ENCODE results near the gene MCCC2. TPM values are rescaled to one million over a fixed set of nuclear protein-coding genes. Genes with fewer than 3 reads are reported as not detected.
A peak's percentile ranks its signal among the peaks of the same experiment; 100 is the strongest.
"Not testable (repeated sequence)": the region's sequence is repeated elsewhere in the genome, so short reads cannot be mapped to it uniquely, and the experiment has no call there.

MCCC2 gene
- total RNA-seq (2021) (46.7 and 54.1 TPM in 2 replicates), Bru-seq, nascent RNA (percentile 74 among the genes with signal in this experiment), BruChase-seq, experiment 1, labeled RNA remaining after a 2-hour chase (percentile 69 among the genes with signal in this experiment), BruChase-seq, experiment 2, labeled RNA remaining after a 6-hour chase (percentile 77 among the genes with signal in this experiment)
- long read RNA-seq, transcript MCCC2-201 (17 exons, 3,665 nt): major isoform, 26 of 62 reads
- long read RNA-seq, partial matches to known transcripts: 11 of 62 reads
- long read RNA-seq, other reads (novel, unspliced or antisense): 24 of 62 reads

DNA sequence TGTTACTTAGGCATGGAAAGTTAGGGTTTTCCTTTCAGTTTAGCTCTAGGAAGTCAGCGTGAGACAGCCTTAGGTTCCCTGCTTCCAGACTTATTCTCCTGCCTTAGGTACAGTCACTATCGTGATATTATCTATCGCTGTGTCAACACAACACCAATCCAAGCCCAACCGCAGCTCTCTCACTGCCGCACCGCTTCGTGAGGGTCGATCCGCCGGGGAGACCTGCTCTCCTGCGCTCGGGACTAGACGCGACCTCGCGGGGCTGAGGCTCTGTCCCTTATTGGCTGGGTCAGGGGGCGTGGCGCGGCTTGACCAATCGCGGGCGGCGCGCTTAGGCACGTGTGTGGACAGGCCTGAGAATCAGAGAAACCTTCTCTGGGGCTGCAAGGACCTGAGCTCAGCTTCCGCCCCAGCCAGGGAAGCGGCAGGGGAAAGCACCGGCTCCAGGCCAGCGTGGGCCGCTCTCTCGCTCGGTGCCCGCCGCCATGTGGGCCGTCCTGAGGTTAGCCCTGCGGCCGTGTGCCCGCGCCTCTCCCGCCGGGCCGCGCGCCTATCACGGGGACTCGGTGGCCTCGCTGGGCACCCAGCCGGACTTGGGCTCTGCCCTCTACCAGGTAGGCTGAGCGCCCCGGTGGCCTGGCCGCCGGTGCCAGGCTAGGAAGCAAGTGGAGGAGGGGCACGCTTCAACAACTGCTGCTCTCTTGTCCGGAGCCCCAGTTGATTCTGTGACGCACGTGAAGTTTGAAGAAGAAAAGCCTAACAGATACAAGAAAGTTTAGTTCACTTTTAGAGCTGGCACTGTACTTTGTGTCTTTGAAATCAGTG lies at the start of gene MCCC2:
Gene MCCC2, plus strand, starts transcription at position 400 of the 825 bp plus-strand sequence. Its CDS starts 86 bp downstream, at position 486.
- POLR2A ChIA-PET (ENCODE audit: low non-redundant PET): no interaction called here
- TF ChIP-seq, protein P1, sequence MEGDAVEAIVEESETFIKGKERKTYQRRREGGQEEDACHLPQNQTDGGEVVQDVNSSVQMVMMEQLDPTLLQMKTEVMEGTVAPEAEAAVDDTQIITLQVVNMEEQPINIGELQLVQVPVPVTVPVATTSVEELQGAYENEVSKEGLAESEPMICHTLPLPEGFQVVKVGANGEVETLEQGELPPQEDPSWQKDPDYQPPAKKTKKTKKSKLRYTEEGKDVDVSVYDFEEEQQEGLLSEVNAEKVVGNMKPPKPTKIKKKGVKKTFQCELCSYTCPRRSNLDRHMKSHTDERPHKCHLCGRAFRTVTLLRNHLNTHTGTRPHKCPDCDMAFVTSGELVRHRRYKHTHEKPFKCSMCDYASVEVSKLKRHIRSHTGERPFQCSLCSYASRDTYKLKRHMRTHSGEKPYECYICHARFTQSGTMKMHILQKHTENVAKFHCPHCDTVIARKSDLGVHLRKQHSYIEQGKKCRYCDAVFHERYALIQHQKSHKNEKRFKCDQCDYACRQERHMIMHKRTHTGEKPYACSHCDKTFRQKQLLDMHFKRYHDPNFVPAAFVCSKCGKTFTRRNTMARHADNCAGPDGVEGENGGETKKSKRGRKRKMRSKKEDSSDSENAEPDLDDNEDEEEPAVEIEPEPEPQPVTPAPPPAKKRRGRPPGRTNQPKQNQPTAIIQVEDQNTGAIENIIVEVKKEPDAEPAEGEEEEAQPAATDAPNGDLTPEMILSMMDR (conservative IDR thresholded peaks at IDR 0.05; ENCODE audit: low read depth, low read length): no peak
- TF ChIP-seq EZH2 (IDR thresholded peaks at IDR 0.05; ENCODE audit: borderline replicate concordance, low read depth, low read length, poor library complexity, severe bottlenecking): no peak
- intact Hi-C loops (cut with micrococcal nuclease; ENCODE audit: unreplicated experiment): no loop called here
- Histone ChIP-seq H3K9me3 (ENCODE audit: low read depth, low read length, poor library complexity, severe bottlenecking) (no peaks in the 10 kb centered on the region), H3K27me3 (replicated peaks; ENCODE audit: insufficient read depth, low read depth, low read length, poor library complexity) (no peaks in the 10 kb centered on the region), H3K36me3 (ENCODE audit: insufficient read depth, low read length, poor library complexity, severe bottlenecking) (no peaks in the 10 kb centered on the region), H3K27ac (ENCODE audit: low read depth, low read length, poor library complexity, severe bottlenecking) (peak within 1 kb of the TSS; percentile 90), H3K4me1 (ENCODE audit: insufficient read depth, low read length, poor library complexity, severe bottlenecking) (peaks cover 5% of the 10 kb centered on the region), H3K4me3 (ENCODE audit: low read depth, low read length, poor library complexity, severe bottlenecking) (peak within 1 kb of the TSS; percentile 77)
- CTCF ChIA-PET: interaction anchor here (0.7 kb wide), 1 partner anchor 14 kb away, joined by 3 read pairs; no protein-coding TSS in a partner anchor
- peak; percentile 98 for DNase-seq (ENCODE audit: low spot score)
- TSS peak; percentile 53 for BruUV-seq (replicated peaks)

DNA sequence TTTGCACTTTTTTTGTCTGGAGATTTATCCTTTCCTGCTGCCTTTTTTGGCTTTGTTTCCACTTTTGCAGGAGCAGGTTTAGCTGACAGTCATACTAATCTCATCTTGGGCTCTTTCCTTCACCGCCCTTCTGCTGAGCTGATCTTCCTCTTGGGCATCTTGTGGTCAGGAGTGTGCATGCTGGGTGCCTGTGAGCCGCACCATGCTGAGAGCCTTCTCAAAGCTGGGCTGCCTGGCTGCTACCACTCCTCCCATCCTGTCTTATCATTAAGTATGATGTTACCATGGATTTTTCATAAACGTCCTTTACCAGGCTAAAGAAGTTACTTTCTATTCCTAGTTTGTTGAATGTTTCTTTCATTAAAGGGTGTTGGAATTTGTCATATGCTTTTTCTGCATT lies 49.5 kb upstream of the MCCC2 start:
- Histone ChIP-seq H3K36me3 (ENCODE audit: insufficient read depth, low read length, poor library complexity, severe bottlenecking) (peaks cover 68% of the 10 kb centered on the region), H3K27me3 (replicated peaks; ENCODE audit: insufficient read depth, low read depth, low read length, poor library complexity) (no peaks in the 10 kb centered on the region), H3K9me3 (ENCODE audit: low read depth, low read length, poor library complexity, severe bottlenecking) (no peaks in the 10 kb centered on the region), H3K4me1 (ENCODE audit: insufficient read depth, low read length, poor library complexity, severe bottlenecking) (no peaks in the 10 kb centered on the region), H3K27ac (ENCODE audit: low read depth, low read length, poor library complexity, severe bottlenecking) (no peak overlapping the region), H3K4me3 (ENCODE audit: low read depth, low read length, poor library complexity, severe bottlenecking) (no peak overlapping the region)
- ChIA-PET POLR2A (ENCODE audit: low non-redundant PET) (no interaction called here), CTCF (no interaction called here)
- intact Hi-C loops (cut with micrococcal nuclease; ENCODE audit: unreplicated experiment): loop anchor here (10.0 kb wide), 1 partner anchor 53 kb away; no protein-coding TSS in a partner anchor
- TF ChIP-seq, protein P1 (conservative IDR thresholded peaks at IDR 0.05; ENCODE audit: low read depth, low read length): no peak
- TF ChIP-seq EZH2 (IDR thresholded peaks at IDR 0.05; ENCODE audit: borderline replicate concordance, low read depth, low read length, poor library complexity, severe bottlenecking): no peak
- no TSS peak for BruUV-seq (replicated peaks)
- peak; percentile 31 for DNase-seq (ENCODE audit: low spot score)

DNA sequence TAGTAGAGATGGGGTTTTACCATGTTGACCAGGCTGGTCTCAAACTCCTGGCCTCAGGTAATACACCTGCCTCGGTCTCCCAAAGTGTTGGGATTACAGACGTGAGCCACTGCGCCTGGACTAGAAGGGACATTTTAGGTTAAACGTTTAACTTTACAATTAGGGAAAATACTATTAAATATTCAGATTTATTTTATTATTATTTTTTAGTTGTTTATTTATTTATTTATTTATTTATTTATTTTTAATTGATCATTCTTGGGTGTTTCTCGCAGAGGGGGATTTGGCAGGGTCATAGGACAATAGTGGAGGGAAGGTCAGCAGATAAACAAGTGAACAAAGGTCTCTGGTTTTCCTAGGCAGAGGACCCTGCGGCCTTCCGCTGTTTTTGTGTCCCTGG lies 36.3 kb upstream of the MCCC2 start:
- peaks cover 78% of the 10 kb centered on the region for H3K36me3 ChIP-seq (ENCODE audit: insufficient read depth, low read length, poor library complexity, severe bottlenecking)
- POLR2A ChIA-PET (ENCODE audit: low non-redundant PET); H3K9me3 ChIP-seq (ENCODE audit: low read depth, low read length, poor library complexity, severe bottlenecking); H3K27ac ChIP-seq (ENCODE audit: low read depth, low read length, poor library complexity, severe bottlenecking); intact Hi-C loops (cut with micrococcal nuclease; ENCODE audit: unreplicated experiment); DNase-seq (ENCODE audit: low spot score); H3K4me1 ChIP-seq (ENCODE audit: insufficient read depth, low read length, poor library complexity, severe bottlenecking); CTCF ChIA-PET; H3K27me3 ChIP-seq (replicated peaks; ENCODE audit: insufficient read depth, low read depth, low read length, poor library complexity); BruUV-seq (replicated peaks); H3K4me3 ChIP-seq (ENCODE audit: low read depth, low read length, poor library complexity, severe bottlenecking): not testable (repeated sequence)

DNA sequence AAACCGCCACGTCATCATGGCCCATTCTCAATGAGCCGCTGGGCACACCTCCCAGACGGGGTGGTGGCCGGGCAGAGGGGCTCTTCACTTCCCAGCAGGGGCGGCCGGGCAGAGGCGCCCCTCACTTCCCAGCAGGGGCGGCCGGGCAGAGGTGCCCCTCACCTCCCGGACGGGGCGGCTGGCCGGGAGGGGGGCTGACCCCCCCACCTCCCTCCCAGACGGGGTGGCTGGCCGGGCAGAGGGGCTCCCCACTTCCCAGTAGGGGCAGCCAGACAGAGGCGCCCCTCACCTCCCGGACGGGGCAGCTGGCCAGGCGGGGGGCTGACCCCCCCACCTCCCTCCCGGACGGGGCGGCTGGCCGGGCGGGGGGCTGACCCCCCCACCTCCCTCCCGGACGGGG lies 35.6 kb upstream of the MCCC2 start:
- BruUV-seq (replicated peaks); H3K9me3 ChIP-seq (ENCODE audit: low read depth, low read length, poor library complexity, severe bottlenecking); intact Hi-C loops (cut with micrococcal nuclease; ENCODE audit: unreplicated experiment); DNase-seq (ENCODE audit: low spot score); H3K4me1 ChIP-seq (ENCODE audit: insufficient read depth, low read length, poor library complexity, severe bottlenecking); H3K27ac ChIP-seq (ENCODE audit: low read depth, low read length, poor library complexity, severe bottlenecking); POLR2A ChIA-PET (ENCODE audit: low non-redundant PET); H3K27me3 ChIP-seq (replicated peaks; ENCODE audit: insufficient read depth, low read depth, low read length, poor library complexity); H3K4me3 ChIP-seq (ENCODE audit: low read depth, low read length, poor library complexity, severe bottlenecking); CTCF ChIA-PET: not testable (repeated sequence)
- peaks cover 78% of the 10 kb centered on the region for H3K36me3 ChIP-seq (ENCODE audit: insufficient read depth, low read length, poor library complexity, severe bottlenecking)

DNA sequence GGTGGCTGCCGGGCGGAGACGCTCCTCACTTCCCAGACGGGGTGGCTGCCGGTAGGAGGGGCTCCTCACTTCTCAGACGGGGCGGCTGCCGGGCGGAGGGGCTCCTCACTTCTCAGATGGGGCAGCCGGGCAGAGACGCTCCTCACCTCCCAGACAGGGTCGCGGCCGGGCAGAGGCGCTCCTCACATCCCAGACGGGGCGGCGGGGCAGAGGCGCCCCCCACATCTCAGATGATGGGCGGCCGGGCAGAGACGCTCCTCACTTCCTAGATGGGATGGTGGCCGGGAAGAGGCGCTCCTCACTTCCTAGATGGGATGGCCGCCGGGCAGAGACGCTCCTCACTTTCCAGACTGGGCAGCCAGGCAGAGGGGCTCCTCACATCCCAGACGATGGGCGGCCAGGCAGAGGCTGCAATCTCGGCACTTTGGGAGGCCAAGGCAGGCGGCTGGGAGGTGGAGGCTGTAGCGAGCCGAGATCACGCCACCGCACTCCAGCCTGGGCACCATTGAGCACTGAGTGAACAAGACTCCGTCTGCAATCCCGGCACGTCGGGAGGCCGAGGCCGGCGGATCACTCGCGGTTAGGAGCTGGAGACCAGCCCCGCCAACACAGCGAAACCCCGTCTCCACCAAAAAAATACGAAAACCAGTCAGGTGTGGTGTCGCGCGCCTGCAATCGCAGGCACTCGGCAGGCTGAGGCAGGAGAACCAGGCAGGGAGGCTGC lies 35.0 kb upstream of the MCCC2 start:
- H3K27me3 ChIP-seq (replicated peaks; ENCODE audit: insufficient read depth, low read depth, low read length, poor library complexity); H3K9me3 ChIP-seq (ENCODE audit: low read depth, low read length, poor library complexity, severe bottlenecking); POLR2A ChIA-PET (ENCODE audit: low non-redundant PET); H3K27ac ChIP-seq (ENCODE audit: low read depth, low read length, poor library complexity, severe bottlenecking); intact Hi-C loops (cut with micrococcal nuclease; ENCODE audit: unreplicated experiment); DNase-seq (ENCODE audit: low spot score); BruUV-seq (replicated peaks); H3K4me1 ChIP-seq (ENCODE audit: insufficient read depth, low read length, poor library complexity, severe bottlenecking); CTCF ChIA-PET; H3K4me3 ChIP-seq (ENCODE audit: low read depth, low read length, poor library complexity, severe bottlenecking): not testable (repeated sequence)
- peaks cover 77% of the 10 kb centered on the region for H3K36me3 ChIP-seq (ENCODE audit: insufficient read depth, low read length, poor library complexity, severe bottlenecking)

All from A673 (cell line).